RWPE2 (cell line): ENCODE measurements around the gene CPOX.

Experiments used
- ATAC-seq: fragments of 200-7000 bp; cut with Tn5 transposase; 3 replicates; pipeline ENCODE4 v1.9.1; 2021; ENCODE audit warnings: low read depth
- DNase-seq: peaks from one replicate; pipeline ENCODE4 v3.0.0-alpha.2; 2020; ENCODE audit warnings: low spot score
- H3K27ac ChIP-seq: fragments of 450-650 bp; 2 replicates; pipeline ENCODE4 v1.5.1; 2017; ENCODE audit warnings: mild to moderate bottlenecking; ENCODE audit not compliant: poor library complexity, severe bottlenecking
- H3K27me3 ChIP-seq: fragments of 250-450 bp; sonication (Bioruptor Pico); 2 replicates; pipeline ENCODE4 v1.5.1; 2021; ENCODE audit warnings: mild to moderate bottlenecking, moderate library complexity; ENCODE audit not compliant: insufficient read depth, poor library complexity, severe bottlenecking
- H3K36me3 ChIP-seq: fragments of 250-450 bp; sonication (Bioruptor Pico); 2 replicates; pipeline ENCODE4 v1.5.1; 2020; ENCODE audit warnings: low read depth, mild to moderate bottlenecking, moderate library complexity
- H3K4me1 ChIP-seq: fragments of 250-450 bp; sonication (Bioruptor Pico); 2 replicates; pipeline ENCODE4 v1.5.1; 2021; ENCODE audit warnings: mild to moderate bottlenecking, moderate library complexity; ENCODE audit not compliant: insufficient read depth, poor library complexity, severe bottlenecking
- H3K4me3 ChIP-seq: fragments of 250-450 bp; sonication (Bioruptor Pico); 2 replicates; pipeline ENCODE4 v1.5.1; 2021; ENCODE audit warnings: mild to moderate bottlenecking, moderate library complexity; ENCODE audit not compliant: severe bottlenecking
- H3K9me3 ChIP-seq: fragments of 250-450 bp; sonication (Bioruptor Pico); 2 replicates; pipeline ENCODE4 v1.5.1; 2021; ENCODE audit warnings: mild to moderate bottlenecking, moderate library complexity; ENCODE audit not compliant: severe bottlenecking
- TF ChIP-seq, protein P1 (sequence below): fragments of 450-650 bp; IDR thresholded peaks from one replicate; pipeline ENCODE4 v1.5.1; 2017; ENCODE audit warnings: mild to moderate bottlenecking, moderate library complexity; ENCODE audit not compliant: poor library complexity, severe bottlenecking

The CPOX gene

DNA sequence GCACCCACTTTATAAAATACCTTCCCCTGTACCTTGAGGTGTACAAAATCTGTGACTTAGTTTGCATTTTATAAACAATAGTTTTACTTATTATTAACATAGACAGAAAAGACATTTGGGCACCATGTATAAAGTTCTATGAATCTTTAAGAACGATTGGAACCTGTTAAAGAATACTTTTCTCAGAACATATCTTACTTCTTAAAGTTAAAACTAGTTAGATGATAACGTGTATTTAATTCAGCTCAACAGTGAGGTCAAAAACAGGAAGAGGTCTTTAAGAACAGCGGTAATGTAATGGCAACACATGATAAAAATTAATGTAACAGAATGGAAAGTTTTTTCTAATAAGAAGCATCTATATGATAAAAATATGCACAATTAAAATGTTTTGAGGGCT lies 25.0 kb downstream of the CPOX start:
- DNase-seq (no peak), ATAC-seq (no peak)
- no peak overlapping the region for H3K4me3 ChIP-seq
- H3K27me3 ChIP-seq, result no peaks in the 10 kb centered on the region
- H3K9me3 ChIP-seq, result no peaks in the 10 kb centered on the region
- H3K27ac ChIP-seq, result no peak overlapping the region
- TF ChIP-seq, protein P1, sequence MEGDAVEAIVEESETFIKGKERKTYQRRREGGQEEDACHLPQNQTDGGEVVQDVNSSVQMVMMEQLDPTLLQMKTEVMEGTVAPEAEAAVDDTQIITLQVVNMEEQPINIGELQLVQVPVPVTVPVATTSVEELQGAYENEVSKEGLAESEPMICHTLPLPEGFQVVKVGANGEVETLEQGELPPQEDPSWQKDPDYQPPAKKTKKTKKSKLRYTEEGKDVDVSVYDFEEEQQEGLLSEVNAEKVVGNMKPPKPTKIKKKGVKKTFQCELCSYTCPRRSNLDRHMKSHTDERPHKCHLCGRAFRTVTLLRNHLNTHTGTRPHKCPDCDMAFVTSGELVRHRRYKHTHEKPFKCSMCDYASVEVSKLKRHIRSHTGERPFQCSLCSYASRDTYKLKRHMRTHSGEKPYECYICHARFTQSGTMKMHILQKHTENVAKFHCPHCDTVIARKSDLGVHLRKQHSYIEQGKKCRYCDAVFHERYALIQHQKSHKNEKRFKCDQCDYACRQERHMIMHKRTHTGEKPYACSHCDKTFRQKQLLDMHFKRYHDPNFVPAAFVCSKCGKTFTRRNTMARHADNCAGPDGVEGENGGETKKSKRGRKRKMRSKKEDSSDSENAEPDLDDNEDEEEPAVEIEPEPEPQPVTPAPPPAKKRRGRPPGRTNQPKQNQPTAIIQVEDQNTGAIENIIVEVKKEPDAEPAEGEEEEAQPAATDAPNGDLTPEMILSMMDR, result no peak
- H3K36me3 ChIP-seq, result no peaks in the 10 kb centered on the region
- peaks cover 11% of the 10 kb centered on the region for H3K4me1 ChIP-seq

DNA sequence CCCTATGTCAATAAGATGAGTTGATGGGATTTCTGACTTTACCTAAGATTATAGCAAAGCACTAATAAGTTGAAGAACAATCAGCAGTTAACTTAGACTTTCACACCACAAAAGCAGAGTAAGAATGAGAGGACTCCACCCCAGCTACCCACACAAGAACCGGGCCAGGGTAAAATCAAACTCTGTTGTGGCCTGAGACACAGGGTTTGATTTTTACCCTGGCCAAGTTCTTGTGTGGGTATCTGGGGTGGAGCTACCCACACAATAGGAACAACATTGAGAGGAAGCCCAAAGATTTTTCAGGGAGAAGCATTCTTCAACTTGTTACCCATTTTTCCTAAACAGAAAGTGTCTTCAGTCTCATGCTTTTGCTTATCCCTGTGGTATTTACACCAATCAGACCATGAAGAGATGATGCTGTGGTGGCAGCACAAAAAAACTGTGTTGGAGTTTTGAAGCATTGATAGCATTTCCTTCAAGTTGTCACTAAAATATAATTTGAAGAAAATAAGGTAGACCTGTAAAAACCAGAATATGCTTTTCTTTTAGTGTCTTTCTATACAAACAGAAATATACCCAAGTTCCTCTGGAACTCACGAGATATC lies 25.6 kb downstream of the CPOX start:
- Histone ChIP-seq H3K9me3 (no peaks in the 10 kb centered on the region), H3K4me1 (peaks cover 12% of the 10 kb centered on the region), H3K36me3 (no peaks in the 10 kb centered on the region), H3K4me3 (no peak overlapping the region), H3K27ac (no peak overlapping the region), H3K27me3 (no peaks in the 10 kb centered on the region)
- TF ChIP-seq, protein P1, result no peak
- no peak for ATAC-seq
- no peak for DNase-seq

DNA sequence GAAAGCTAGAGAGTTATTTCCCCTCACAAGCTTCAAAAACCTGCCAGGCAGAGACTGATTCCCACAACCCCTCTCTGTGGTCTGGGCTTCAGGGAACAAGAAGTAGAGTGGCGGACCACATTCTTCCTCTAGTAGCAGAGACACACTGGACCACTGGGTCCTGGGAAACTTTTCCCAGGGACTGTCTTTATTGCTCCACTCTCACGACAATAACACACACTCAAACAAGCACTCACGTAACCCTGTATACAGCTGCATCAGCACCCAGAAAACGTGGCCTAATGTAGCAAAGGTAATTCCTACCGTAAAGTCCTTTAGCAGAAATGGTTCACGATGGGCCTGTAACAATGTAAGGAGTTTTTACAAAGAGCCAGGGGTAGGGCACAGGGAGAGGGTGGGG lies 27.6 kb downstream of the CPOX start:
- Histone ChIP-seq H3K4me3 (no peak overlapping the region), H3K9me3 (no peaks in the 10 kb centered on the region), H3K36me3 (no peaks in the 10 kb centered on the region), H3K27me3 (no peaks in the 10 kb centered on the region), H3K27ac (no peak overlapping the region), H3K4me1 (peaks cover 20% of the 10 kb centered on the region)
- TF ChIP-seq, protein P1, result no peak
- no peak for DNase-seq
- ATAC-seq, result no peak

GRCh38 chr3:98565237-98565643 lies 28.2 kb downstream of the CPOX start:
- no peak overlapping the region for H3K4me3 ChIP-seq
- ATAC-seq, result peak; percentile 57; the same call in 2 of the 3 replicates
- no peaks in the 10 kb centered on the region for H3K9me3 ChIP-seq
- no peaks in the 10 kb centered on the region for H3K27me3 ChIP-seq
- DNase-seq, result no peak
- H3K36me3 ChIP-seq, result no peaks in the 10 kb centered on the region
- H3K4me1 ChIP-seq, result peaks cover 20% of the 10 kb centered on the region
- no peak overlapping the region for H3K27ac ChIP-seq
- TF ChIP-seq, protein P1, result no peak

DNA sequence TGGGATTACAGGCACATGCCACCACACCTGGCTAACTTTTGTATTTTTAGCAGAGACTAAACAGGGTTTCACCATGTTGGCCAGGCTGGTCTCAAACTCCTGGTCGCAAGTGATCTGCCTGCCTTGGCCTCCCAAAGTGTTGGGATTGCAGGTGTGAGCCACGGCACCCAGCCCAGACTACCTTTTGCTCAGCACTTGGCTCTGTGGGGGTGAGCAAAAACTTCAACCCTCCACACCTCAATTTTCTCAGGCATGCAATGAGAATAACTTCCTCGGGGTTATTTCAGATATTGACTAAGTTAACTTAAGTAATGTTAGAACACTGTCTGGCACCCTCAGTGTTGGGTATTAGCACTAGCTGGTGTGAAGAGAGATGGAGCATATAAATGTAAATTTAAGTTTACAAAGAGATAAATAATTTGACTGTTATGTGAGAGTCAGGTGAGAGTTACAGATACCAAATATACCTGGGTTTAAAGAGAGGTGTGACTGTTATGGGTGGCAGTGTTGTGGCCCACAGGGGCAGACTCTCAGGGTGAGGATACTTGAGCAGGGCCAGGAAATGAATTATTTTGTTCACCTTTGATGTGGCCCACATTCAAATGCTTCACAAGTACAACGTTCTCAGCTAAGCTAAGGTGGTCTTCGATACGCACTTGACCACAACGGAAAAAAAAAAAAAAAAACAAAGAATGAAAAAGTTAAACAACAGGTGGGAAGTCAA lies 29.0 kb downstream of the CPOX start:
- DNase-seq (no peak), ATAC-seq (no peak)
- Histone ChIP-seq H3K9me3 (no peaks in the 10 kb centered on the region), H3K4me3 (no peak overlapping the region), H3K36me3 (no peaks in the 10 kb centered on the region), H3K27ac (no peak overlapping the region), H3K27me3 (no peaks in the 10 kb centered on the region), H3K4me1 (peaks cover 20% of the 10 kb centered on the region)
- TF ChIP-seq, protein P1, result no peak
